Sigmoid colon (tissue), 7 donors: Measurements from ENCODE around the gene ARHGAP9. TPM values are rescaled to one million over a fixed set of nuclear protein-coding genes. Genes with fewer than 3 reads are reported as not detected.
A peak's percentile ranks its signal among the peaks of the same experiment; 100 is the strongest.

Experiments
- DNase-seq: peaks from one replicate; pipeline ENCODE4 v3.0.0-alpha.2; 2019
- H3K27ac ChIP-seq, 4 donors: fragments of 200-600 bp; sonication (generic); one replicate each; pipeline ENCODE4 v1.5.1; 2016 to 2019; ENCODE audit warnings: mild to moderate bottlenecking in 1 of 4
- H3K27me3 ChIP-seq, 3 donors: fragments of 200-600 bp; sonication (generic); one replicate each; pipeline ENCODE4 v1.5.1; 2019; ENCODE audit warnings: mild to moderate bottlenecking in 1 of 3
- H3K36me3 ChIP-seq, 4 donors: fragments of 200-600 bp; sonication (generic); one replicate each; pipeline ENCODE4 v1.5.1; 2016 to 2019
- H3K4me1 ChIP-seq, 4 donors: fragments of 200-600 bp; sonication (generic); one replicate each; pipeline ENCODE4 v1.5.1; 2017 to 2019
- H3K4me3 ChIP-seq, 4 donors: fragments of 200-600 bp; sonication (generic); one replicate each; pipeline ENCODE4 v1.5.1; 2017 to 2019; ENCODE audit warnings: mild to moderate bottlenecking in 2 of 4, moderate library complexity in 1 of 4
- H3K9me3 ChIP-seq, 4 donors: fragments of 200-600 bp in 3 of 4; sonication (generic) in 3 of 4; one replicate each; pipeline versions ENCODE4 v1.5.1 to v1.6.1; 2013 to 2019
- CTCF ChIP-seq, 4 experiments: fragments of 450-650 bp in 3 of 4; fragments of 200-600 bp in 1 of 4; IDR thresholded peaks; one replicate each; pipeline ENCODE4 v1.5.1; 2016 to 2019; ENCODE audit warnings: antibody characterized with exemption in 4 of 4, mild to moderate bottlenecking in 3 of 4, moderate library complexity in 2 of 4
- EP300 ChIP-seq, 4 donors: sonication (generic); formaldehyde crosslinking; IDR thresholded peaks; one replicate each; pipeline ENCODE4 v1.6.1; 2017; ENCODE audit warnings: antibody characterized with exemption in 4 of 4
- POLR2A ChIP-seq, 2 donors: fragments of 450-650 bp; IDR thresholded peaks; one replicate each; pipeline ENCODE4 v1.6.1; 2016; ENCODE audit warnings: antibody characterized with exemption in 2 of 2, mild to moderate bottlenecking in 2 of 2, moderate library complexity in 2 of 2
- POLR2AphosphoS5 ChIP-seq, 4 donors: sonication (generic); formaldehyde crosslinking; IDR thresholded peaks; one replicate each; pipeline ENCODE4 v1.6.1; 2017; ENCODE audit warnings: antibody characterized with exemption in 4 of 4
- WGBS, 2 donors: extraction: QIAGEN DNeasy Blood & Tissue Kit; methylation state at CpG; one replicate each; pipeline ENCODE4 v1.1.7; 2013; 5-methylcytosine and 5-hydroxymethylcytosine counted together
- intact Hi-C: fragments of 100-400 bp; cut with DNase I; formaldehyde crosslinking; loops from one replicate; pipeline ENCODE4 v1.15.1; 2023
- polyA plus RNA-seq, 3 donors: library from polyadenylated mRNA; stranded (reverse); fragments of 200-250 nt; gene quantifications; one replicate each; pipeline ENCODE4 v1.2.3, GENCODE V29; 2013
- total RNA-seq, 4 donors: library from RNA; depleted of rRNA; stranded (reverse); fragments of >200 nt; gene quantifications; one replicate each; pipeline ENCODE4 v1.1.0, GENCODE V29; 2016
- donor health status: healthy with polysubstance abuse.
- donor health status: Bipolar disorder and iron deficiency.
- donor health status: healthy.

Gene ARHGAP9
- total and polyA plus RNA-seq, 7 donors, result 4.3 to 54.7 (median 6.6) TPM

GRCh38 chr12:57461276-57461916 is 18.3 kb downstream of the ARHGAP9 start:
- H3K4me3 ChIP-seq, result peak overlapping the region; percentile 56 to 71 (median 63)
- H3K4me1 ChIP-seq, result peaks cover 8 to 38% (median 27%) of the 10 kb centered on the region in 4 donors
- 1% methylated on average over 32 of the region's 32 CpGs for WGBS, 2 donors
- TF ChIP-seq POLR2A (IDR thresholded peaks at IDR 0.05) (no peak), POLR2AphosphoS5 (IDR thresholded peaks at IDR 0.05) (no peak), CTCF (IDR thresholded peaks at IDR 0.05) (no peak), EP300 (IDR thresholded peaks at IDR 0.05) (no peak)
- DNase-seq, result peak; percentile 91
- H3K9me3 ChIP-seq, result no peaks in the 10 kb centered on the region
- intact Hi-C loops, result loop anchor here (2.0 kb wide), 1 partner anchor 85 kb away; the partner anchor contains the start of gene DCTN2
- peak overlapping the region; percentile 84 to 91 (median 84) for H3K27ac ChIP-seq
- no peaks in the 10 kb centered on the region for H3K36me3 ChIP-seq
- H3K27me3 ChIP-seq, result peaks cover 0 to 13% (median 0%) of the 10 kb centered on the region in 3 donors

DNA sequence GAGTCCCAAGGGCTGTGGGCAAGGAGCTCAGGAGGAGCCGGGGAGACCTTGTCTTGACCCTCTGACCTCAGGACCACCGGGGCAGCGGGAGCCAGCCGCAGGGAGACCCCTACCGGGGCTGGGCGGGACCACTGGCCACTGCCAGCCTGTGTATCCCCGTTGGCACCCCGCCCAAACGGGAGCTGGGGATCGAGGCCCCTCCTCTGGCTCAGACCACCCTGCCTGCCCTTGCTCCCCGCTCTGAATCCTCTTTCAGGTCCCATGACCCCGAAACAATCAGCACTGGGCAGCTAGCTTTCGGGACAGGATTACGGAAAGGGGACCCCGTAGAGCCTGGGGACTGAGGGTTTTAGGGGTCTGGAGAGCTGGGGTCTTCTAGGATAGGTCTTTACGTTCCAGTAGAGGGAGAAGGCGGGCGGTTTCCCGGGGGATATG is 18.8 kb downstream of the ARHGAP9 start:
- Histone ChIP-seq H3K27me3 (peaks cover 0 to 13% (median 0%) of the 10 kb centered on the region in 3 donors), H3K9me3 (no peaks in the 10 kb centered on the region), H3K4me3 (peak overlapping the region; percentile 56 to 71 (median 63)), H3K36me3 (no peaks in the 10 kb centered on the region), H3K4me1 (peaks cover 8 to 38% (median 27%) of the 10 kb centered on the region in 4 donors), H3K27ac (peak overlapping the region in 3 of 4 donors; percentile 84 to 91 (median 85))
- no peak for TF ChIP-seq EP300 (IDR thresholded peaks at IDR 0.05)
- no peak for TF ChIP-seq POLR2AphosphoS5 (IDR thresholded peaks at IDR 0.05)
- TF ChIP-seq CTCF (IDR thresholded peaks at IDR 0.05), result no peak
- TF ChIP-seq POLR2A (IDR thresholded peaks at IDR 0.05), result no peak
- no peak for DNase-seq
- intact Hi-C loops, result loop anchor here (2.0 kb wide), 1 partner anchor 86 kb away; the partner anchor contains the start of gene DCTN2
- 2 to 4% methylated on average over 19 of the region's 19 CpGs for WGBS, 2 donors

- intact Hi-C loops, result loop anchor here (2.0 kb wide), 1 partner anchor 86 kb away; the partner anchor contains the start of gene DCTN2
- no peaks in the 10 kb centered on the region for H3K9me3 ChIP-seq
- H3K27me3 ChIP-seq, result peaks cover 0 to 17% (median 0%) of the 10 kb centered on the region in 3 donors
- H3K4me3 ChIP-seq, result peak overlapping the region; percentile 56 to 71 (median 64)
- peak overlapping the region in 3 of 4 donors; percentile 83 to 91 (median 89) for H3K27ac ChIP-seq
- H3K36me3 ChIP-seq, result no peaks in the 10 kb centered on the region
- TF ChIP-seq EP300 (IDR thresholded peaks at IDR 0.05) (no peak), POLR2AphosphoS5 (IDR thresholded peaks at IDR 0.05) (no peak), POLR2A (IDR thresholded peaks at IDR 0.05) (no peak), CTCF (IDR thresholded peaks at IDR 0.05) (no peak)
- no peak for DNase-seq
- WGBS, 2 donors, result 3 to 6% methylated on average over 6 of the region's 6 CpGs
- H3K4me1 ChIP-seq, result peaks cover 8 to 38% (median 27%) of the 10 kb centered on the region in 4 donors
Observed at GRCh38 chr12:57460468-57460784, 19.2 kb downstream of the ARHGAP9 start.

DNA sequence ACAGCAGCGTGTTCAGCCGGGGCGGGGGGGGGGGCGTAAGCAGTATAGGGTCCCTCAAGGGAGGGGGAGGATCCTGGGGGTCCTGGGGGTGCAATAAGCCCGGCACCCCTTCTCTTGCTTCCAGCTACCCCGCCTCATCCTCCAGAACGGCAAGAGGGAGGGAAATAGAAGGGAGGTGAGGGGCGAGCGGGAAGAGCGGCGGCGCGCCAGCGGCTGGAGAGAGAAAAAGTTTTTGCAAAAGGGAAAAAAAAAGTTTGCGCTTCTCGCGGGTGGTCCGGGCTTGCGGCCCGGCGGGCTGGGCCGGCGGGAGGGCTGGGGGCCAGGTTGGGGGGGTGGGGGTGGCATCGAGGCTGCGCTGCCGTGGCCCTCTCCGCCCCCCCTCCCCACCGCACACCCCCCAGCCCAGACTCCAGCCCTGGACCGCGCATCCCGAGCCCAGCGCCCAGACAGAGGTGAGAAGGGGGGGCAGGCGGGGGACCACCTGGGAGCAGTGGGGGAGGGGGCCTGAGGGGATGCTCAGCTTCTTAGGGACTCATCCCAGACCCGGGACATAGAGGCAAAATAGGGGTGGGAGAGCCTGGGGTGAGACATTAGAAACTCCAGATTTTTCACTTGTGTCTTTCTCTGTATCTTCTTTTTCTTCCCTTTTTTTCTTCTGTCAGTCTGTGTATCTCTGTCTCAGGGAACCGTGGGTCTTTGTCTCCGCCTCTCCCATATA is 19.8 kb downstream of the ARHGAP9 start, which contains the start of gene GLI1:
Gene GLI1, plus strand, starts transcription at position 36 of the 718 bp plus-strand sequence. CDS start 3,907 bp downstream, outside the sequence.
- peak within 1 kb of the TSS; percentile 56 to 71 (median 64) for H3K4me3 ChIP-seq
- TF ChIP-seq POLR2A (IDR thresholded peaks at IDR 0.05) (no peak), CTCF (IDR thresholded peaks at IDR 0.05) (no peak), EP300 (IDR thresholded peaks at IDR 0.05) (no peak), POLR2AphosphoS5 (IDR thresholded peaks at IDR 0.05) (no peak)
- H3K9me3 ChIP-seq, result no peaks in the 10 kb centered on the region
- H3K27ac ChIP-seq, result peak within 1 kb of the TSS; percentile 80 to 91 (median 86)
- 0% methylated on average over 36 of the region's 36 CpGs for WGBS, 2 donors
- H3K4me1 ChIP-seq, result peaks cover 8 to 38% (median 27%) of the 10 kb centered on the region in 4 donors
- no peaks in the 10 kb centered on the region for H3K36me3 ChIP-seq
- peaks cover 0 to 19% (median 0%) of the 10 kb centered on the region in 3 donors for H3K27me3 ChIP-seq
- no peak for DNase-seq
- intact Hi-C loops, result loop anchor here (2.0 kb wide), 2 partner anchors 29 to 87 kb away; partner anchors contain the start of genes DCTN2 and R3HDM2
